HCT116 (cell line): ENCODE results near the gene SERHL2.

Experiments used
- CTCF ChIP-seq, 3 experiments: fragments of 200-600 bp in 1 of 3; sonication (generic) in 1 of 3; IDR thresholded peaks in 2 of 3; conservative IDR thresholded peaks in 1 of 3; 2 replicates each; pipeline ENCODE4 v1.5.1; 2012 to 2017; ENCODE audit warnings: low read depth in 2 of 3, low read length in 2 of 3, antibody characterized with exemption in 1 of 3, borderline replicate concordance in 1 of 3, control low read depth in 1 of 3, mild to moderate bottlenecking in 1 of 3, mixed read lengths in 1 of 3, mixed run types in 1 of 3, moderate library complexity in 1 of 3; ENCODE audit not compliant: insufficient read depth in 1 of 3
- EGR1 ChIP-seq: IDR thresholded peaks from 2 replicates; pipeline ENCODE4 v1.6.1; 2012; ENCODE audit warnings: low read depth
- ELF1 ChIP-seq: IDR thresholded peaks from 2 replicates; pipeline ENCODE4 v1.6.1; 2012; ENCODE audit warnings: low read depth, borderline replicate concordance
- POLR2AphosphoS5 ChIP-seq: IDR thresholded peaks from 2 replicates; pipeline ENCODE4 v1.6.1; 2011; ENCODE audit warnings: mild to moderate bottlenecking, low read depth, low read length, moderate library complexity
- RAD21 ChIP-seq: IDR thresholded peaks from 2 replicates; pipeline ENCODE4 v1.6.1; 2012; ENCODE audit warnings: low read depth, mild to moderate bottlenecking
- REST ChIP-seq: IDR thresholded peaks from 2 replicates; pipeline ENCODE4 v1.6.1; 2012; ENCODE audit warnings: low read depth
- YY1 ChIP-seq: IDR thresholded peaks from 2 replicates; pipeline ENCODE4 v1.6.1; 2011; ENCODE audit warnings: low read length, low read depth, moderate library complexity, mild to moderate bottlenecking; ENCODE audit not compliant: insufficient replicate concordance; ENCODE audit errors: extremely low read depth
- ZNF274 ChIP-seq: fragments of 200-500 bp; sonication (Bioruptor generic); IDR thresholded peaks from 2 replicates; pipeline ENCODE4 v1.6.1; 2014; ENCODE audit warnings: mild to moderate bottlenecking, low read depth, low read length, inconsistent platforms

GRCh38 chr22:42622061-42622710 lies 68.4 kb downstream of the SERHL2 start:
- TF ChIP-seq CTCF (IDR thresholded peaks at IDR 0.05 in 2 of 3, conservative IDR thresholded peaks at IDR 0.05 in 1 of 3; ENCODE audit: borderline replicate concordance in 1 of 3, insufficient read depth in 1 of 3, low read depth in 2 of 3, low read length in 2 of 3) = no peak
- no peak for TF ChIP-seq YY1
- no peak for TF ChIP-seq RAD21
- TF ChIP-seq ZNF274 = no peak
- TF ChIP-seq POLR2AphosphoS5 = no peak
- no peak for TF ChIP-seq EGR1
- no peak for TF ChIP-seq REST
- no peak for TF ChIP-seq ELF1
